Loucy (cell line): ENCODE results near the gene GPR22.

ENCODE experiments used
- CTCF ChIP-seq: fragments of 200-600 bp; sonication (generic); conservative IDR thresholded peaks from 2 replicates; pipeline ENCODE4 v1.5.1; 2014; ENCODE audit warnings: mild to moderate bottlenecking, antibody characterized with exemption, low read length
- EZH2phosphoT487 ChIP-seq: fragments of 200-600 bp; IDR thresholded peaks from 2 replicates; pipeline ENCODE4 v1.6.1; 2018; ENCODE audit warnings: antibody characterized with exemption, mild to moderate bottlenecking, moderate library complexity, borderline replicate concordance

- TF ChIP-seq CTCF (no peak), EZH2phosphoT487 (no peak)
Measured at GRCh38 chr7:107503687-107504086, 33.8 kb downstream of the GPR22 start.
